ENCODE results near the gene IL34.

DNA sequence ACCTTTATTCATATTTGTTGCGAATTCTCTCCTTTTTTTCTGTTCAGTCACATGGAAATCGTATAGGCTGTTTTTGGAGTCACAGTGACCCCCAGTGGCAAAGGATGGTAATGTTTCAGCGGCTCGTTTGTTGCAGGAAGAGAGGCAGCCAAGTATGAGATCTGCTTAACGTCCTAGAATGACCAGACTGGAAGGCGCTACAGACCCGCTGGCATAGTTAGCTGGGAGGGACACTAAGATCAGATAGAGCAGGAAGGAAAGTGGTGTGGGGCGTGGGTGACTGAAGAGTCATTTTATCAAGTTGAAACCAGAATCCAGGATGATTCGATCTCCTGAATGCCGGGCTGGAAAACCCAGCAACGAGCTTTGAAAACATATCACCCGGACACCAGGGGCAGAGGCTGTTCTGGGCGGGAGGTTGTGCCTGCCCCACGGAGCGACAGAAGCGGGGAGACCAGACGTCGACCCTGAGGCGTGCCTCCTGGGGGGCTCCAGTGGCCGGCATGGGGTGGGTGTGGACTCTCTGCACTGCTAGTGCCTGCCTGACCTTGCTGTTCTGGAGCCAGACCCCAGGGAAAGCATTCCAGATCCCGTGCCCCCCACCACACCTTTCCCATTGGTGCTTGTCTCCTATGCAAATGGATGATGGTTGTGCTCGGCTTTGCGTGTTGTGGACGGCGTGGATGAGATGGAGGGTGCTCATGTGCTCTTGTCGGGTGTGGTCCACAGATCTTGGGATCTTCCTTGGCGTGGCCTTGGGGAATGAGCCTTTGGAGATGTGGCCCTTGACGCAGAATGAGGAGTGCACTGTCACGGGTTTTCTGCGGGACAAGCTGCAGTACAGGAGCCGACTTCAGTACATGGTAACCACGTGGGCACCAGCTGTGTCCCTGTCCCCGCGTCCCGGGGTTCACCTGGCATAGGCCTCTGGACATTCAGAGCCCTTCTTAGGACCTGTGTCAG is 7.7 kb downstream of the IL34 start:
- TF ChIP-seq, protein P1, sequence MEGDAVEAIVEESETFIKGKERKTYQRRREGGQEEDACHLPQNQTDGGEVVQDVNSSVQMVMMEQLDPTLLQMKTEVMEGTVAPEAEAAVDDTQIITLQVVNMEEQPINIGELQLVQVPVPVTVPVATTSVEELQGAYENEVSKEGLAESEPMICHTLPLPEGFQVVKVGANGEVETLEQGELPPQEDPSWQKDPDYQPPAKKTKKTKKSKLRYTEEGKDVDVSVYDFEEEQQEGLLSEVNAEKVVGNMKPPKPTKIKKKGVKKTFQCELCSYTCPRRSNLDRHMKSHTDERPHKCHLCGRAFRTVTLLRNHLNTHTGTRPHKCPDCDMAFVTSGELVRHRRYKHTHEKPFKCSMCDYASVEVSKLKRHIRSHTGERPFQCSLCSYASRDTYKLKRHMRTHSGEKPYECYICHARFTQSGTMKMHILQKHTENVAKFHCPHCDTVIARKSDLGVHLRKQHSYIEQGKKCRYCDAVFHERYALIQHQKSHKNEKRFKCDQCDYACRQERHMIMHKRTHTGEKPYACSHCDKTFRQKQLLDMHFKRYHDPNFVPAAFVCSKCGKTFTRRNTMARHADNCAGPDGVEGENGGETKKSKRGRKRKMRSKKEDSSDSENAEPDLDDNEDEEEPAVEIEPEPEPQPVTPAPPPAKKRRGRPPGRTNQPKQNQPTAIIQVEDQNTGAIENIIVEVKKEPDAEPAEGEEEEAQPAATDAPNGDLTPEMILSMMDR (IDR thresholded peaks at IDR 0.05; ENCODE audit: insufficient read depth, low read length, poor library complexity, severe bottlenecking) = peak; percentile 82
- no peak for TF ChIP-seq EZH2phosphoT487 (conservative IDR thresholded peaks at IDR 0.05; ENCODE audit: low read length)

All from SU-DHL-6 (cell line).